WTC11 (cell line): ENCODE data around the gene SCN8A. TPM values are rescaled to one million over a fixed set of nuclear protein-coding genes. Genes with fewer than 3 reads are reported as not detected.

Experiments
- ATAC-seq: fragments of 200-7000 bp; cut with Tn5 transposase; 2 replicates; pipeline ENCODE4 v1.10.0; 2021; ENCODE audit warnings: mild to moderate bottlenecking, moderate library complexity
- CTCF ChIA-PET: fragments of 300-600 bp; sonication (Branson Sonifier 250); formaldehyde crosslinking; loops from one replicate; lab custom pipeline; 2021; ENCODE audit warnings: antibody characterized with exemption; lab: Charles Lee
- POLR2A ChIA-PET: fragments of 350-600 bp; sonication (Branson Sonifier 250); formaldehyde crosslinking; loops from one replicate; lab custom pipeline; 2021; ENCODE audit warnings: antibody characterized with exemption; lab: Charles Lee
- DNase-seq: peaks from one replicate; pipeline ENCODE4 v3.0.0; 2021; ENCODE audit warnings: low spot score
- H3K27ac Mint-ChIP-seq: 2 replicates; pipeline ENCODE4 v1.8.0; 2021; ENCODE audit warnings: mixed read lengths
- H3K27me3 Mint-ChIP-seq: 2 replicates; pipeline ENCODE4 v1.8.0; 2021; ENCODE audit warnings: low read depth, mild to moderate bottlenecking, moderate library complexity, mixed read lengths
- H3K36me3 Mint-ChIP-seq: 2 replicates; pipeline ENCODE4 v1.8.0; 2021; ENCODE audit warnings: mixed read lengths
- H3K4me1 Mint-ChIP-seq: 2 replicates; pipeline ENCODE4 v1.8.0; 2022; ENCODE audit warnings: mixed read lengths
- H3K4me3 Mint-ChIP-seq: 2 replicates; pipeline ENCODE4 v1.8.0; 2021; ENCODE audit warnings: mild to moderate bottlenecking, moderate library complexity, mixed read lengths
- H3K9me3 Mint-ChIP-seq: 2 replicates; pipeline ENCODE4 v1.8.0; 2021; ENCODE audit warnings: mixed read lengths
- ESRRA ChIP-seq: sonication (generic); formaldehyde crosslinking; IDR thresholded peaks from 2 replicates; pipeline ENCODE4 v1.8.1; 2022; ENCODE audit warnings: mild to moderate bottlenecking, missing genetic modification reagents, borderline replicate concordance
- FOXK1 ChIP-seq: sonication (generic); formaldehyde crosslinking; IDR thresholded peaks from 2 replicates; pipeline ENCODE4 v1.8.0; 2022; ENCODE audit warnings: mild to moderate bottlenecking, moderate library complexity, missing genetic modification reagents
- JUN ChIP-seq: sonication (generic); formaldehyde crosslinking; IDR thresholded peaks from 2 replicates; pipeline ENCODE4 v1.8.0; 2023; ENCODE audit warnings: mild to moderate bottlenecking, missing genetic modification reagents
- KAT7 ChIP-seq: sonication (generic); formaldehyde crosslinking; IDR thresholded peaks from 2 replicates; pipeline ENCODE4 v1.8.1; 2023; ENCODE audit warnings: missing genetic modification reagents, mild to moderate bottlenecking, borderline replicate concordance
- PRRX2 ChIP-seq: fragments of 250-450 bp; sonication (Bioruptor Pico); IDR thresholded peaks from 2 replicates; pipeline ENCODE4 v1.8.0; 2021; ENCODE audit warnings: mild to moderate bottlenecking
- SMAD4 ChIP-seq: sonication (generic); formaldehyde crosslinking; IDR thresholded peaks from 2 replicates; pipeline ENCODE4 v1.8.0; 2022; ENCODE audit warnings: mild to moderate bottlenecking, missing genetic modification reagents
- ZBTB21 ChIP-seq: sonication (generic); formaldehyde crosslinking; IDR thresholded peaks from 2 replicates; pipeline ENCODE4 v1.8.1; 2023; ENCODE audit warnings: mild to moderate bottlenecking, missing genetic modification reagents, borderline replicate concordance
- ZNF671 ChIP-seq: fragments of 250-450 bp; sonication (Bioruptor Pico); IDR thresholded peaks from 2 replicates; pipeline ENCODE4 v1.8.0; 2021; ENCODE audit warnings: mild to moderate bottlenecking
- total RNA-seq: library from RNA; stranded (reverse); gene quantifications from 3 replicates; pipeline ENCODE4 v1.2.3, GENCODE V29; 2021
- TF ChIP-seq, protein P1 (sequence below): sonication (generic); formaldehyde crosslinking; IDR thresholded peaks from 2 replicates; pipeline ENCODE4 v1.8.0; 2023; ENCODE audit warnings: missing genetic modification reagents, mild to moderate bottlenecking, borderline replicate concordance
- TF ChIP-seq, protein P2 (sequence below): sonication (generic); formaldehyde crosslinking; IDR thresholded peaks from 2 replicates; pipeline ENCODE4 v1.8.1; 2023; ENCODE audit warnings: mild to moderate bottlenecking, missing genetic modification reagents, borderline replicate concordance
- TF ChIP-seq, protein P3 (sequence below): sonication (generic); formaldehyde crosslinking; IDR thresholded peaks from 2 replicates; pipeline ENCODE4 v1.8.0; 2022; ENCODE audit warnings: mild to moderate bottlenecking, missing genetic modification reagents
- TF ChIP-seq, protein P4 (sequence below): fragments of 250-450 bp; sonication (Bioruptor Pico); IDR thresholded peaks from 2 replicates; pipeline ENCODE4 v1.8.0; 2021; ENCODE audit warnings: mild to moderate bottlenecking

The SCN8A gene
- total RNA-seq, 1 experiment from 2014 or later, result 14.4 TPM

DNA sequence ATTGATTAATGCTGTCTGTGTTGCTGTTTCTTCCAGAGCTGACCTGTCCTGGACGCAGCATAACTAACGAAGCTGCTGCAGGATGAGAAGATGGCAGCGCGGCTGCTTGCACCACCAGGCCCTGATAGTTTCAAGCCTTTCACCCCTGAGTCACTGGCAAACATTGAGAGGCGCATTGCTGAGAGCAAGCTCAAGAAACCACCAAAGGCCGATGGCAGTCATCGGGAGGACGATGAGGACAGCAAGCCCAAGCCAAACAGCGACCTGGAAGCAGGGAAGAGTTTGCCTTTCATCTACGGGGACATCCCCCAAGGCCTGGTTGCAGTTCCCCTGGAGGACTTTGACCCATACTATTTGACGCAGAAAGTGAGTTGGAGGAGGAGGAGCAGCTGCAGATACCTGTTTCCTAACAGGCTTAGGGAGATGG is 71.7 kb downstream of the SCN8A start (continued):
- TF ChIP-seq, protein P1, sequence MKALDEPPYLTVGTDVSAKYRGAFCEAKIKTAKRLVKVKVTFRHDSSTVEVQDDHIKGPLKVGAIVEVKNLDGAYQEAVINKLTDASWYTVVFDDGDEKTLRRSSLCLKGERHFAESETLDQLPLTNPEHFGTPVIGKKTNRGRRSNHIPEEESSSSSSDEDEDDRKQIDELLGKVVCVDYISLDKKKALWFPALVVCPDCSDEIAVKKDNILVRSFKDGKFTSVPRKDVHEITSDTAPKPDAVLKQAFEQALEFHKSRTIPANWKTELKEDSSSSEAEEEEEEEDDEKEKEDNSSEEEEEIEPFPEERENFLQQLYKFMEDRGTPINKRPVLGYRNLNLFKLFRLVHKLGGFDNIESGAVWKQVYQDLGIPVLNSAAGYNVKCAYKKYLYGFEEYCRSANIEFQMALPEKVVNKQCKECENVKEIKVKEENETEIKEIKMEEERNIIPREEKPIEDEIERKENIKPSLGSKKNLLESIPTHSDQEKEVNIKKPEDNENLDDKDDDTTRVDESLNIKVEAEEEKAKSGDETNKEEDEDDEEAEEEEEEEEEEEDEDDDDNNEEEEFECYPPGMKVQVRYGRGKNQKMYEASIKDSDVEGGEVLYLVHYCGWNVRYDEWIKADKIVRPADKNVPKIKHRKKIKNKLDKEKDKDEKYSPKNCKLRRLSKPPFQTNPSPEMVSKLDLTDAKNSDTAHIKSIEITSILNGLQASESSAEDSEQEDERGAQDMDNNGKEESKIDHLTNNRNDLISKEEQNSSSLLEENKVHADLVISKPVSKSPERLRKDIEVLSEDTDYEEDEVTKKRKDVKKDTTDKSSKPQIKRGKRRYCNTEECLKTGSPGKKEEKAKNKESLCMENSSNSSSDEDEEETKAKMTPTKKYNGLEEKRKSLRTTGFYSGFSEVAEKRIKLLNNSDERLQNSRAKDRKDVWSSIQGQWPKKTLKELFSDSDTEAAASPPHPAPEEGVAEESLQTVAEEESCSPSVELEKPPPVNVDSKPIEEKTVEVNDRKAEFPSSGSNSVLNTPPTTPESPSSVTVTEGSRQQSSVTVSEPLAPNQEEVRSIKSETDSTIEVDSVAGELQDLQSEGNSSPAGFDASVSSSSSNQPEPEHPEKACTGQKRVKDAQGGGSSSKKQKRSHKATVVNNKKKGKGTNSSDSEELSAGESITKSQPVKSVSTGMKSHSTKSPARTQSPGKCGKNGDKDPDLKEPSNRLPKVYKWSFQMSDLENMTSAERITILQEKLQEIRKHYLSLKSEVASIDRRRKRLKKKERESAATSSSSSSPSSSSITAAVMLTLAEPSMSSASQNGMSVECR (CRISPR knock-in tag), result no peak
- no peak for TF ChIP-seq JUN (CRISPR knock-in tag)
- no peak for TF ChIP-seq ZBTB21 (CRISPR knock-in tag)

DNA sequence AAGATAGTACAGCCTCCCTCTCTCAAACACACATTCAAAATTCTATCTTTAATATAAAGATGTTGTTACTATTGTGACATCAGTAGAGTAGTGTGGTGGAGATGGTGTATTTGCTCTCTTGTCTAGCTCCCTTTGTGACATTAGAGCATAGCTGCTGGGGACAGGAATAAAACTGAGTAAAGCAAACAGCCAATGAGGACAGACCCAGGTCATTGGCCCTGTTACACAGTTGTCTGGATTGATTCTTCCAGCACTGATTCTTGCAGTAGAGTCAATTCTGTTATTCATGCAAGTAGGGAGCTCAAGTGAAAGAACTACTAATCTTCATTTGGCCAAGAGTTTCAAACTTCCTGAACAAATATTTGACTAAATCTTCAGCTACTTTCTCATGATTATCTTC is 72.4 kb downstream of the SCN8A start:
- CTCF ChIA-PET, result interaction anchor here (0.7 to 0.9 kb wide), 2 partner anchors 143 to 150 kb away, joined by 3 read pairs; no protein-coding TSS in a partner anchor
- H3K27me3 Mint-ChIP-seq, result no peaks in the 10 kb centered on the region

DNA sequence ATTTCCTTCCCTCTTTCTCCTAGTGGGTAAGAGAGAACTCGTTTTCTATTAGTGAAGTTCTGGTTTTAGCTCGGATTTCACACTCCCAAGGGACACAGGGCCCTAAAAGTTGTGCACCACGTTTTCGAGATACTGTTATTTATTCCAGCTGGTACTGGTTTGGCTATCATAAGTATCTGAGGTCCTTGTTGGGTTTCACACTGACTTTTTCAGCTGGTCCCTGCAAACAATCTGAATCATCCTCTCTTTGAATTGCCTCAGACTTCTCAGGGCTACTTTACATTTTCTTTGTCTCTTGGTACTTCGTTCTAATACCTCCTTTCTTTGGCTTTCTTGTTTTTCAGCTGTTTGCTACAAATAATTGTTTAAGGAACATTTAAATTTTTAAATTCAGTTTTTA is 75.7 kb downstream of the SCN8A start:
- DNase-seq (no peak), ATAC-seq (peak; percentile 24; the same call in 1 of the 2 replicates)
- Mint-ChIP-seq H3K4me3 (no peak overlapping the region), H3K4me1 (peaks cover 33% of the 10 kb centered on the region), H3K27ac (peak overlapping the region; percentile 87), H3K9me3 (no peaks in the 10 kb centered on the region), H3K27me3 (no peaks in the 10 kb centered on the region), H3K36me3 (peaks cover 10% of the 10 kb centered on the region)
- TF ChIP-seq, protein P2, sequence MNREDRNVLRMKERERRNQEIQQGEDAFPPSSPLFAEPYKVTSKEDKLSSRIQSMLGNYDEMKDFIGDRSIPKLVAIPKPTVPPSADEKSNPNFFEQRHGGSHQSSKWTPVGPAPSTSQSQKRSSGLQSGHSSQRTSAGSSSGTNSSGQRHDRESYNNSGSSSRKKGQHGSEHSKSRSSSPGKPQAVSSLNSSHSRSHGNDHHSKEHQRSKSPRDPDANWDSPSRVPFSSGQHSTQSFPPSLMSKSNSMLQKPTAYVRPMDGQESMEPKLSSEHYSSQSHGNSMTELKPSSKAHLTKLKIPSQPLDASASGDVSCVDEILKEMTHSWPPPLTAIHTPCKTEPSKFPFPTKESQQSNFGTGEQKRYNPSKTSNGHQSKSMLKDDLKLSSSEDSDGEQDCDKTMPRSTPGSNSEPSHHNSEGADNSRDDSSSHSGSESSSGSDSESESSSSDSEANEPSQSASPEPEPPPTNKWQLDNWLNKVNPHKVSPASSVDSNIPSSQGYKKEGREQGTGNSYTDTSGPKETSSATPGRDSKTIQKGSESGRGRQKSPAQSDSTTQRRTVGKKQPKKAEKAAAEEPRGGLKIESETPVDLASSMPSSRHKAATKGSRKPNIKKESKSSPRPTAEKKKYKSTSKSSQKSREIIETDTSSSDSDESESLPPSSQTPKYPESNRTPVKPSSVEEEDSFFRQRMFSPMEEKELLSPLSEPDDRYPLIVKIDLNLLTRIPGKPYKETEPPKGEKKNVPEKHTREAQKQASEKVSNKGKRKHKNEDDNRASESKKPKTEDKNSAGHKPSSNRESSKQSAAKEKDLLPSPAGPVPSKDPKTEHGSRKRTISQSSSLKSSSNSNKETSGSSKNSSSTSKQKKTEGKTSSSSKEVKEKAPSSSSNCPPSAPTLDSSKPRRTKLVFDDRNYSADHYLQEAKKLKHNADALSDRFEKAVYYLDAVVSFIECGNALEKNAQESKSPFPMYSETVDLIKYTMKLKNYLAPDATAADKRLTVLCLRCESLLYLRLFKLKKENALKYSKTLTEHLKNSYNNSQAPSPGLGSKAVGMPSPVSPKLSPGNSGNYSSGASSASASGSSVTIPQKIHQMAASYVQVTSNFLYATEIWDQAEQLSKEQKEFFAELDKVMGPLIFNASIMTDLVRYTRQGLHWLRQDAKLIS, result no peak
- no peak for TF ChIP-seq SMAD4 (CRISPR knock-in tag)
- TF ChIP-seq KAT7 (CRISPR knock-in tag), result no peak
- ChIA-PET CTCF (interaction anchor here (0.5 kb wide), 1 partner anchor 1388 kb away, joined by 3 read pairs; no protein-coding TSS in a partner anchor), POLR2A (no interaction called here)

More for the DNA sequence above, 72.4 kb downstream of the SCN8A start:
- no peak overlapping the region for H3K27ac Mint-ChIP-seq
- DNase-seq, result no peak
- ATAC-seq, result no peak
- peaks cover 25% of the 10 kb centered on the region for H3K4me1 Mint-ChIP-seq
- no peaks in the 10 kb centered on the region for H3K9me3 Mint-ChIP-seq
- H3K4me3 Mint-ChIP-seq, result no peak overlapping the region
- H3K36me3 Mint-ChIP-seq, result peaks cover 10% of the 10 kb centered on the region
- POLR2A ChIA-PET, result interaction anchor here (0.6 kb wide), 1 partner anchor 741 kb away, joined by 3 read pairs; no protein-coding TSS in a partner anchor
- no peak for TF ChIP-seq FOXK1 (CRISPR knock-in tag)

DNA sequence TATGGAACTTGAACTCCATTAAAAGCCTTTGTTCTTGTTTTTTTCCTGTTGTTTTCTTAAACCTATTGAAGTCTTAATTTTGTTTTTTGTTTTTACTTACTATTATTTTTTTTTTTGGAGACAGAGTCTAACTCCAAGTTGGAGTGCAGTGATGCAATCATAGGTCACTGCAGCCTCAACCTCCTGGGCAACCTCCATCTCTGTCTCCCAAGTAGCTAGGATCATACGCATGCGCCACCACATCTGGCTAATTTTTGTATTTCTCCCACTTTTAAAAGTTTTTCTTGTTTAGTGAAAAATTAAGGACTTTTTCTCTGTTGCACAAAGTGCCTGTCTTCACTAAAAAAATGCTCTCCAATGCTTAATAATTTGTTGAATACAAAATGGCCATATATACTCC is 76.2 kb downstream of the SCN8A start:
- Mint-ChIP-seq H3K27me3 (no peaks in the 10 kb centered on the region), H3K27ac (no peak overlapping the region)

More for the DNA sequence above, 76.2 kb downstream of the SCN8A start:
- ChIA-PET CTCF (interaction anchor here (0.5 kb wide), 1 partner anchor 1387 kb away, joined by 3 read pairs; no protein-coding TSS in a partner anchor), POLR2A (no interaction called here)
- Mint-ChIP-seq H3K36me3 (peaks cover 10% of the 10 kb centered on the region), H3K4me3 (no peak overlapping the region), H3K9me3 (no peaks in the 10 kb centered on the region), H3K4me1 (peaks cover 27% of the 10 kb centered on the region)
- DNase-seq (no peak), ATAC-seq (no peak)
- TF ChIP-seq ESRRA (CRISPR knock-in tag) (no peak), PRRX2 (CRISPR knock-in tag) (no peak), ZNF671 (no peak)
- TF ChIP-seq, protein P3, sequence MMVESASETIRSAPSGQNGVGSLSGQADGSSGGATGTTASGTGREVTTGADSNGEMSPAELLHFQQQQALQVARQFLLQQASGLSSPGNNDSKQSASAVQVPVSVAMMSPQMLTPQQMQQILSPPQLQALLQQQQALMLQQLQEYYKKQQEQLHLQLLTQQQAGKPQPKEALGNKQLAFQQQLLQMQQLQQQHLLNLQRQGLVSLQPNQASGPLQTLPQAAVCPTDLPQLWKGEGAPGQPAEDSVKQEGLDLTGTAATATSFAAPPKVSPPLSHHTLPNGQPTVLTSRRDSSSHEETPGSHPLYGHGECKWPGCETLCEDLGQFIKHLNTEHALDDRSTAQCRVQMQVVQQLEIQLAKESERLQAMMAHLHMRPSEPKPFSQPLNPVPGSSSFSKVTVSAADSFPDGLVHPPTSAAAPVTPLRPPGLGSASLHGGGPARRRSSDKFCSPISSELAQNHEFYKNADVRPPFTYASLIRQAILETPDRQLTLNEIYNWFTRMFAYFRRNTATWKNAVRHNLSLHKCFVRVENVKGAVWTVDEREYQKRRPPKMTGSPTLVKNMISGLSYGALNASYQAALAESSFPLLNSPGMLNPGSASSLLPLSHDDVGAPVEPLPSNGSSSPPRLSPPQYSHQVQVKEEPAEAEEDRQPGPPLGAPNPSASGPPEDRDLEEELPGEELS (CRISPR knock-in tag), result no peak
- TF ChIP-seq, protein P4, sequence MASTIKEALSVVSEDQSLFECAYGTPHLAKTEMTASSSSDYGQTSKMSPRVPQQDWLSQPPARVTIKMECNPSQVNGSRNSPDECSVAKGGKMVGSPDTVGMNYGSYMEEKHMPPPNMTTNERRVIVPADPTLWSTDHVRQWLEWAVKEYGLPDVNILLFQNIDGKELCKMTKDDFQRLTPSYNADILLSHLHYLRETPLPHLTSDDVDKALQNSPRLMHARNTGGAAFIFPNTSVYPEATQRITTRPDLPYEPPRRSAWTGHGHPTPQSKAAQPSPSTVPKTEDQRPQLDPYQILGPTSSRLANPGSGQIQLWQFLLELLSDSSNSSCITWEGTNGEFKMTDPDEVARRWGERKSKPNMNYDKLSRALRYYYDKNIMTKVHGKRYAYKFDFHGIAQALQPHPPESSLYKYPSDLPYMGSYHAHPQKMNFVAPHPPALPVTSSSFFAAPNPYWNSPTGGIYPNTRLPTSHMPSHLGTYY (CRISPR knock-in tag), result no peak
- TF ChIP-seq, all 79 proteins: peak for 0
